Upper lobe of left lung (tissue), 4 donors: ENCODE results near the gene TMEM187.

Source experiments
- POLR2A ChIP-seq, 4 donors: fragments of 450-650 bp; IDR thresholded peaks; one replicate each; pipeline ENCODE4 v1.5.1; 2016 to 2017; ENCODE audit warnings: antibody characterized with exemption in 4 of 4, mild to moderate bottlenecking in 2 of 4
- TF ChIP-seq, protein P1 (sequence below), 6 experiments: fragments of 450-650 bp in 4 of 6; fragments of 200-600 bp in 2 of 6; sonication (generic) in 2 of 6; IDR thresholded peaks; one replicate each; pipeline ENCODE4 v1.5.1; 2016 to 2019; ENCODE audit warnings: antibody characterized with exemption in 6 of 6

DNA sequence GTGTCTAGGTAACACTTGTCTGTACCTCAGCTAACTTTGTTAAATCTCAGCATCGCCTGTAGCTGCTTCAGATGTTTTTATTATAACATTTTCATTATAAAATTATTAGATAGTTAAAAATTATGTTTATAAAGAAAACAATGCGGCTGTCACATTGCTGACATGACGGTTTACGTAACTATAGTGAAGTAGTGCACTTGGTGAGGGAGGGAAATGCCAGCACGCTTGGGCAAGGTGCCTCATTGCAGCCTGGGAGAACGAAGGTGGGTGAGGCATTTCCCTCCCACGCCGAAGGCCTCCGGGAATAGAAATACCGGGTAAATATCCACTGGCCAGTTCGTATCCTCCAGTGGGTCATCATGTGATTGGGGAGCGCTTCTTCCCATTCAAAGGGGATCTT, 15.9 kb downstream of the TMEM187 start:
- TF ChIP-seq, protein P1, sequence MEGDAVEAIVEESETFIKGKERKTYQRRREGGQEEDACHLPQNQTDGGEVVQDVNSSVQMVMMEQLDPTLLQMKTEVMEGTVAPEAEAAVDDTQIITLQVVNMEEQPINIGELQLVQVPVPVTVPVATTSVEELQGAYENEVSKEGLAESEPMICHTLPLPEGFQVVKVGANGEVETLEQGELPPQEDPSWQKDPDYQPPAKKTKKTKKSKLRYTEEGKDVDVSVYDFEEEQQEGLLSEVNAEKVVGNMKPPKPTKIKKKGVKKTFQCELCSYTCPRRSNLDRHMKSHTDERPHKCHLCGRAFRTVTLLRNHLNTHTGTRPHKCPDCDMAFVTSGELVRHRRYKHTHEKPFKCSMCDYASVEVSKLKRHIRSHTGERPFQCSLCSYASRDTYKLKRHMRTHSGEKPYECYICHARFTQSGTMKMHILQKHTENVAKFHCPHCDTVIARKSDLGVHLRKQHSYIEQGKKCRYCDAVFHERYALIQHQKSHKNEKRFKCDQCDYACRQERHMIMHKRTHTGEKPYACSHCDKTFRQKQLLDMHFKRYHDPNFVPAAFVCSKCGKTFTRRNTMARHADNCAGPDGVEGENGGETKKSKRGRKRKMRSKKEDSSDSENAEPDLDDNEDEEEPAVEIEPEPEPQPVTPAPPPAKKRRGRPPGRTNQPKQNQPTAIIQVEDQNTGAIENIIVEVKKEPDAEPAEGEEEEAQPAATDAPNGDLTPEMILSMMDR (IDR thresholded peaks at IDR 0.05) = no peak
- no peak for TF ChIP-seq POLR2A (IDR thresholded peaks at IDR 0.05)
